GM20000 (cell line): Measurements from ENCODE around the gene CDH6.

Experiments
- DNase-seq: peaks from one replicate; pipeline ENCODE4 v3.0.0; 2012; ENCODE audit warnings: low spot score
- CTCF ChIP-seq: IDR thresholded peaks from 2 replicates; pipeline ENCODE4 v1.5.1; 2012; ENCODE audit warnings: mild to moderate bottlenecking, control low read depth; ENCODE audit errors: extremely low read depth, missing control alignments

Gene CDH6

GRCh38 chr5:31226651-31227050 is 33.2 kb downstream of the CDH6 start:
- no peak for DNase-seq
- TF ChIP-seq CTCF, result no peak

DNA sequence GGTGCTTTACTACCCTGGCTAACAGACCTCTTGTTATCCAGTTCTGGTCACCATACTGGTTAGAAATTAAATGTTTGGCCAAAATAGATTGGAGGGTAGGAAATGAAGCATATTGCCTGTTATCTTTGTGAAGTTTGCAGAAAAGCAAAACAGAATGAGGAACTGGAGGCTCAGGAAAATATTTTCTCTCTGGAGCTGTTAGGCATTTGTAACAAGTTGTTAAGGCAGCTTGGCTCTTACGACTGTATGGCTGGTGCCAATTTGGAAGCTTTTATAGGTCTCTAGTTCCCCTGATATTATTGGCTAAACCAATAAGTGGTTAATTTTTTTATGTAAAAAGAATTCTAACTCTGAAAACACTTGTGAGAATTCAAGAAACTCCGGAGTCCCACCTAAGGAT is 35.8 kb downstream of the CDH6 start:
- no peak for TF ChIP-seq CTCF
- DNase-seq, result no peak

- no peak for DNase-seq
- TF ChIP-seq CTCF, result no peak
Observed at GRCh38 chr5:31231177-31231838, 37.8 kb downstream of the CDH6 start.

- TF ChIP-seq CTCF, result peak; percentile 56
- peak; percentile 46 for DNase-seq
Observed at GRCh38 chr5:31232273-31232888, 38.9 kb downstream of the CDH6 start.

DNA sequence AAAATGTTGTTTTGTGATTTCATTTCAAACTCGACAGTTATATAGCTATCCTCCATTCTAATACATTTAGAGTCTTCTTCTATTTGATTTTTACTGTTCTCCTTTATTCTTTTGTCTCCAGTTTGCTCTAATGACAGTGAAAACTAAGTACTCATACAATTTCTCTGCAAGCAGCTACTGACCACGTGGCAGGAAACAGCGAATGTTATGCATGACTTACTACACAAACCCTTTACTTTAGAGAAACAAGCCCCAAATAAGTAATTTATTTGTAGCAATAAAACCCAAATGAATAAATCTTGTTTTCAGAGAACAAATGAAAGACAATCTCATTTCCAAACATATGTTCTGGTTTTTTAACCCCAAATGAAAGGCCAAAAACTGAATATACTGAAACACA is 41.9 kb downstream of the CDH6 start:
- no peak for TF ChIP-seq CTCF

DNA sequence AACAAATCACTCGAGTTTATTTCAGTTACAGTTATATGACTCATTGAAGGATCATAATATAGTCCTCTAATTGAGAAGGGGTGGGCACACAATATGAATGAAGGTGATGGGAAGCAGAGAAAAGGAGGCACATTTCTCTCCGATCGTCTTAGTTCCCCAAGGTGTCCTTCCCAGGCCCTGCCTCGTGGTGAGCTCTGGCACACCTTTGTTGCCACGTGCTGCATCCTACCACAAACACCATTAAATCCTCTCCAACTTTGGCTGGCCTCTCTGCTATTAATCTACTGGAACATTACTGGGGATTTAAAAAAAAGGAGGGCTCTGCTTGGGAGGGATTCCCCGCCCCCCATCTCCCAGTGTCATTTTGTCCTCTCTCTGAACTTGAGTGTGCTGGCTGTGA is 42.9 kb downstream of the CDH6 start:
- no peak for DNase-seq
- no peak for TF ChIP-seq CTCF

More for the DNA sequence above, 41.9 kb downstream of the CDH6 start:
- no peak for DNase-seq

- DNase-seq, result no peak
- no peak for TF ChIP-seq CTCF
Observed at GRCh38 chr5:31237174-31237573, 43.7 kb downstream of the CDH6 start.
